ENCODE results near the gene CDH1. TPM values are rescaled to one million over a fixed set of nuclear protein-coding genes. Genes with fewer than 3 reads are reported as not detected.

Gene CDH1
- polyA plus RNA-seq, 3 donors: 0.05 to 0.13 TPM; not detected in 1

- intact Hi-C loops (cut with micrococcal nuclease): no loop called here
- no peaks in the 10 kb centered on the region for H3K4me1 ChIP-seq (ENCODE audit: control insufficient read depth in 1 of 2, insufficient read depth in 2 of 2, low read length in 2 of 2)
- Mint-ChIP-seq H3K36me3 (no peaks in the 10 kb centered on the region), H3K9me3 (peaks cover 0 to 10% (median 3%) of the 10 kb centered on the region in 7 donors), H3K4me3 (no peak overlapping the region), H3K27me3 (ENCODE audit: low read depth in 3 of 3) (peaks cover 7 to 15% (median 8%) of the 10 kb centered on the region in 3 donors), H3K27ac (no peak overlapping the region), H3K4me1 (no peaks in the 10 kb centered on the region)
- H3K79me2 ChIP-seq (ENCODE audit: insufficient read depth, low read length): no peaks in the 10 kb centered on the region
- no peak overlapping the region for H3K4me2 ChIP-seq (replicated peaks; ENCODE audit: extremely low read depth, low read length, poor library complexity, severe bottlenecking)
- H3K4me3 ChIP-seq (replicated peaks in 1 of 3; ENCODE audit: low read depth in 2 of 3, low read length in 3 of 3): no peak overlapping the region
- no peak overlapping the region for H2AFZ ChIP-seq (ENCODE audit: insufficient read depth, low read depth, low read length, poor library complexity, severe bottlenecking)
- WGBS (ENCODE audit: insufficient coverage): 100% methylated on average over 4 of the region's 8 CpGs
- no peak for DNase-seq
- no peaks in the 10 kb centered on the region for H4K20me1 ChIP-seq (ENCODE audit: insufficient read depth, low read length)
- H3K36me3 ChIP-seq (replicated peaks in 1 of 2; ENCODE audit: control insufficient read depth in 1 of 2, insufficient read depth in 2 of 2, low read length in 2 of 2): no peaks in the 10 kb centered on the region
- no peaks in the 10 kb centered on the region for H3K27me3 ChIP-seq (ENCODE audit: control insufficient read depth in 2 of 2, insufficient read depth in 2 of 2, low read length in 2 of 2)
- no peak overlapping the region for H3K27ac ChIP-seq (ENCODE audit: low read depth in 1 of 2, low read length in 2 of 2)
- no peak overlapping the region for H3K9ac ChIP-seq (ENCODE audit: insufficient read depth, low read length, poor library complexity, severe bottlenecking)
- no peaks in the 10 kb centered on the region for H3K9me3 ChIP-seq (replicated peaks in 1 of 2; ENCODE audit: control insufficient read depth in 1 of 2, insufficient read depth in 1 of 2, low read length in 2 of 2)
- no peak for TF ChIP-seq CTCF (IDR thresholded peaks at IDR 0.05)
Measured at GRCh38 chr16:68823401-68824135, 86.5 kb downstream of the CDH1 start.

DNA sequence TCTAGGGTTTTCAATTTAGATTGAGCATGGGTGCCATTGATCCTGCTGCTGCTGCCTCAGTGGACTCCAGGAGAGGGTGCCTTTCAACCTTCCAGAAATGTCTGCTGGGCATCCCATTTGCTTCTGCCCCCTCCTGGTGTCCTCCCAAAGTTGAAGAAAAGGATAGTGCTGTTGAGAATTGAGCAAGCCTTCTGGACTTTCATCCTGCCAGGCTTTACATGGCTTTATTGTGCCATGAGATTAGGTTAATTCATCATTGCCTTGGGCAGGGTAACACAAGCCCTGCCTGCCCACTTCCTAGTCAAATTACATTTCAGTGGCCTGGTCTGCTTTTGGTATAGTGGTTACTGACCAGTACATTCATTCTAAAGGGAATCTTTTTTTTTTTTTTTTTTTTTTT lies 88.3 kb downstream of the CDH1 start:
- Mint-ChIP-seq H3K27ac (no peak overlapping the region), H3K27me3 (ENCODE audit: low read depth in 3 of 3) (peaks cover 8 to 15% (median 9%) of the 10 kb centered on the region in 3 donors), H3K4me1 (peaks cover 7% of the 10 kb centered on the region), H3K9me3 (peaks cover 0 to 11% (median 3%) of the 10 kb centered on the region in 7 donors), H3K4me3 (no peak overlapping the region), H3K36me3 (no peaks in the 10 kb centered on the region)
- Histone ChIP-seq H3K4me1 (ENCODE audit: control insufficient read depth in 1 of 2, insufficient read depth in 2 of 2, low read length in 2 of 2) (peaks cover 4 to 10% of the 10 kb centered on the region in 2 donors), H3K4me2 (replicated peaks; ENCODE audit: extremely low read depth, low read length, poor library complexity, severe bottlenecking) (no peak overlapping the region), H4K20me1 (ENCODE audit: insufficient read depth, low read length) (no peaks in the 10 kb centered on the region), H3K36me3 (replicated peaks in 1 of 2; ENCODE audit: control insufficient read depth in 1 of 2, insufficient read depth in 2 of 2, low read length in 2 of 2) (no peaks in the 10 kb centered on the region), H2AFZ (ENCODE audit: insufficient read depth, low read depth, low read length, poor library complexity, severe bottlenecking) (no peak overlapping the region), H3K27me3 (ENCODE audit: control insufficient read depth in 2 of 2, insufficient read depth in 2 of 2, low read length in 2 of 2) (no peaks in the 10 kb centered on the region), H3K9ac (ENCODE audit: insufficient read depth, low read length, poor library complexity, severe bottlenecking) (no peak overlapping the region), H3K27ac (ENCODE audit: low read depth in 1 of 2, low read length in 2 of 2) (no peak overlapping the region), H3K9me3 (replicated peaks in 1 of 2; ENCODE audit: control insufficient read depth in 1 of 2, insufficient read depth in 1 of 2, low read length in 2 of 2) (no peaks in the 10 kb centered on the region), H3K4me3 (replicated peaks in 1 of 3; ENCODE audit: low read depth in 2 of 3, low read length in 3 of 3) (no peak overlapping the region), H3K79me2 (ENCODE audit: insufficient read depth, low read length) (no peaks in the 10 kb centered on the region)
- DNase-seq: no peak
- TF ChIP-seq CTCF (IDR thresholded peaks at IDR 0.05): no peak
- intact Hi-C loops (cut with micrococcal nuclease): no loop called here
